SIG-M5 treated with dmso at 0.1 percent for 504 hours (cell line): ENCODE measurements around the gene MYL11.
A peak's percentile ranks its signal among the peaks of the same experiment; 100 is the strongest.

Experiments used
- DNase-seq: peaks from one replicate; lab custom pipeline; 2025; ENCODE audit not compliant: unreplicated experiment; lab: John Stamatoyannopoulos, UW

MYL11 gene

DNA sequence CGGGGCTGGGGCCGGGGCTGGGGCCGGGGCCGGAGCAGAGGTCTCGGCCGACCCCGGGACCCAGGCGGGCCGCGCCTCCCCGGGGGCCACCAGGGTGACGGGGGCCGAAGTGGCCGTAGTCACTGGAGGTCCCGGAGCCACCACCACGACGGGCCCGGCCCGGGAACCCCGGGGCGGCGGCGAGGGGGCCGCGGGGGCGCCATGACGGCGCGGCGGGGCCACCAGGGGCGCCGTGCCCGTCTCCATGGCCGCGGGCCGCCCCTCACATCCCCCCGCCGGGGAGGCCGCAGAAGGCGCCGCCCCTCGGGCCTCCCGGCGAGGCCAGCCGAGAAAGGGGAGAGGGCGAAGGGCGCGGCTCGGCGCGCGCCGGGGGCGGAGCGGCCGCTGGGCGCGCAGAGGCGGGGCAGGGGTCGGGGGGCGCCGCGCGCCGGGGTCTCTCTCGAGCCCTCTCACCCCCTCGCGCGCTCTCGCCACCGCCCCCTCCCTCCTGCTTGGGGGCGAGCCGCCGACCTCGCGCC lies 4.6 kb upstream of the MYL11 start:
- no peak for DNase-seq

DNA sequence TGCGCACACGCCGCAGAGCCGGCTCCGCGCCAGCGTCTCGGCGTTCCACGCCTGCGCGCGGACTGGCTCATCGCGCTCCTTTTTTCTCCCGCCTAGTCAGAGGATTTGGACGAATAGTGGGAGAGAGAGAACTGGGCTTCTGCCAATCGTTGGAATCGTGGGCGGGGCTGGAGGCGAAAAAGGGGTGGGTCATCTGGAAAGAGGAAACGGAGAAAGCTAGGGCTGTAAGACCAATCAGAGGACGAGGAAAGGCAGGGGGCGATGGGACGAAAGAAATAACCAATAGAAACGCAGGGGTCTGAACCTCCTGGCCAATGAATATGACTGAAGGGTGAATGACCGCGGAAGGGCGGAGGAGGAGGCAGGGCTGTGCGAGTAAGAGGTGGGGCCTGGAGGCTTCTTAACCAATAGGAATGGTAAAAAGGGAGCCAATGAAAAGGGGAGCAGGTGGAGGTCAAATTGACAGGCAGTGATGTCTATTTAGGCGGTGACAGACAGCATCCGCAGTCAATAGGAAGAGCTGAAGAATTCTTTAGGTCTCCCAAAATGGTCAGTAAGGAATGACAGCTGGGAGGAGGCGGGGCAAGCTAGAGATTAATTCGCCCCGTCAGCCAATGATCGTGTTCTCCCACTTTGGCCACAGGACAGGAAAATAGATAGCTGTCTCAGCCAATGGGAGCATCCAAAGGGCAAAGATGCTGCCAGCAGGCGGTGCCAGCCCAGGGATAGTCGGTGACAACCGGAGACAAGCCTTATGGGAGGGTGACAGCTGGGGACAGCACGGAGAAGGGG lies 4.0 kb upstream of the MYL11 start, which contains the start of gene TBC1D10B:
Gene TBC1D10B (minus strand): TSS at position 39 of the 792 bp plus-strand sequence. CDS start 311 bp downstream, outside the sequence.
- DNase-seq, result peak; percentile 100

DNA sequence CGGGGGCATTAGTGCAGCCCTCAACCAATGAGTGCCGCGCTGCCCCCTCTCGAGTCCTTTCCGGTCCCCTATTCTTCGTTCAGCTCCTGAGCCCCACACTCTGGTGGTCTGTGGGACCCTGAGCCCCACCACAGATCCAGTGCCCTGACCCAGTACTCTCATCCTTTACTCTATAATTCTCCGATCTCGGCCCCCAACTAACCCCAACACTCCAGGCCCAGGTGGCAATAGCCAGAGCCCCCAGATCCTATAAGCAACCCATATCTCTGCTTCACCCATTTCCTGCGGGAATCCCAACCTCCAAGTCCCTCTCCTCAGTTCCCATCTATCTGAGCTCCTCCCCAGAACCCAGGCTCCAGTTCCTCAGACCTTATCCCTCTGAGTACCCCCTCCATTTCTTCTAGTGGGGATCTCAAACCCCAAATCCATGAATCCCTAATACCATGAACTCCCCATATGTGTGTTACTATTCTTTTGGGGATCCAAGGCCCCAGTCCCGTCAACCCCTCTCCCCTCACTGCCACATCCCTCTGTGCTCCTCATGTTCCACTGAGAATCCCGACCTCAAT lies 3.3 kb upstream of the MYL11 start:
- no peak for DNase-seq

DNA sequence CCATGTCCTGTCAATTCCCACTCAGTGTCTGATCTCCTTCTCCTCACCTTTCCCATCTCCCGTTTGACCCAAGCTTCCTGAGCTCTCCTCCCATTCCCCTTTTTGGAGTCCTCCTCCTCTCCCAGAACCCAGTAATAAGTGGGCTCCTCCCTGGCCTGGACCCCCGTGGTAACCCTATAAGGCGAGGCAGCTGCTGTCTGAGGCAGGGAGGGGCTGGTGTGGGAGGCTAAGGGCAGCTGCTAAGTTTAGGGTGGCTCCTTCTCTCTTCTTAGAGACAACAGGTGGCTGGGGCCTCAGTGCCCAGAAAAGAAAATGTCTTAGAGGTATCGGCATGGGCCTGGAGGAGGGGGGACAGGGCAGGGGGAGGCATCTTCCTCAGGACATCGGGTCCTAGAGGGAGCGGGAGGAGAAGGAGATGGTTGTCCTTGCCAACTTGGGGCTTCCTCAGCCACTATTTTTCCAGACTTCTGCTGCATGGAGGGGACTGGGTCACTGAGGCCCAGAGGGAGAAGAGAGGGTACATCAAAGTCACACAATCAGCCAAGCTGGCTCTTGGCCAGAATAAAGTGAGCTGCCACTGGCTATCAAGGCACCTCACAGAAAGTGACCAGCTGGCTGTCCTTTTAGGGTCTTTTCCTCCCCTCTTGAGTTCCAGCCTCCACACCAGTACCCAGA lies 2.4 kb upstream of the MYL11 start:
- DNase-seq, result no peak

DNA sequence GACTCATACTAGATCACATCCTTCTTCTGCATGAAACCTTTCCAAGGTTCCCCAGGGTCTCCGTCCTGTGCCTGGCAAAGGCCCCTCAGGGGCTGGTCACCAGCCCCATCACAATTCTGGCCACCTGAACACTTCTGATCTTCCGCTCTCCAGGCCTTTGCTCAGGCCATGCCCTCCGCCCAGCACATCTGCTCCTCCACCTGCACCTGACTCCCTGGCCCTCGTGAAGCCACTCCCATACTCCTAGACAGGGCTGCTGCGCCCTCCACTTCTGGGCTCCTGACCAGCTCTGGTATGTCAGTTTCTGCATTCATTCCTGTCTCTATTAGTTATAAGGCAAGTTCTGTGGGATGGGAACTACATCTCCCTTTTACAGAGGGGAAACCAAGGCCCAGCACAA lies 1.9 kb upstream of the MYL11 start:
- DNase-seq, result no peak

DNA sequence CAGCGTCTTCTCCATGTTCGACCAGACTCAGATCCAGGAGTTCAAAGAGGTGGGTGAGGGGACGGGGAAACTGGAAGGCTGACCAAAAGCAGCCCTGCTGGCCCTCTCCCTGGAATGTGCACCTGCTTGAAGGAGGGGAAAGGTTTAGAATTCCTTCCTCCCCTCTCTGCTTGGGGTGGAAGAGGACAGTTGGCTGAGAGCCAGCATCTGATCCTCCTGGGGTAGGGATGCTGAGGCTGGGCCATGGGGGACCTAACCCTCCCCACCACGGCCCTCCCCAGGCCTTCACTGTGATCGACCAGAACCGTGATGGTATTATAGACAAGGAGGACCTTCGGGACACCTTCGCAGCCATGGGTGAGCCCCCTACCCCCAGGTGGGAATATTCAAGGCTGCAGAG lies 1.3 kb downstream of the MYL11 start:
- no peak for DNase-seq

DNA sequence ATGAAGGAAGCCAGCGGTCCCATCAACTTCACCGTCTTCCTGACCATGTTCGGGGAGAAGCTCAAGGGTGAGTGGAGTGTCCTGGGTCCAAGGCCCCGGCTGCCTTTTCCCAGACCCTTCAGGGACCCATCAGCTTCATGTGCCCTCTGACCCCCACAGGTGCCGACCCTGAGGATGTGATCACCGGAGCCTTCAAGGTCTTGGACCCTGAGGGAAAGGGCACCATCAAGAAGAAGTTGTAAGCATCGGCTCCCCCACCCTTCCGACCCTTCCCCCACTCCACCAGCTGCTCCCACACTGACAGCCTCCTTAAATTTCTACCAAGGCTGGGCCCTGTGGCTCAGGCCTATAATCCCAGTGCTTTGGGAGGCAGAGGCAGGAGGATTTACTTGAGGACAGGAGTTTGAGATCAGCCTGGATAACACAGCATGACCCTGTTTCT lies 1.9 kb downstream of the MYL11 start:
- DNase-seq, result no peak

DNA sequence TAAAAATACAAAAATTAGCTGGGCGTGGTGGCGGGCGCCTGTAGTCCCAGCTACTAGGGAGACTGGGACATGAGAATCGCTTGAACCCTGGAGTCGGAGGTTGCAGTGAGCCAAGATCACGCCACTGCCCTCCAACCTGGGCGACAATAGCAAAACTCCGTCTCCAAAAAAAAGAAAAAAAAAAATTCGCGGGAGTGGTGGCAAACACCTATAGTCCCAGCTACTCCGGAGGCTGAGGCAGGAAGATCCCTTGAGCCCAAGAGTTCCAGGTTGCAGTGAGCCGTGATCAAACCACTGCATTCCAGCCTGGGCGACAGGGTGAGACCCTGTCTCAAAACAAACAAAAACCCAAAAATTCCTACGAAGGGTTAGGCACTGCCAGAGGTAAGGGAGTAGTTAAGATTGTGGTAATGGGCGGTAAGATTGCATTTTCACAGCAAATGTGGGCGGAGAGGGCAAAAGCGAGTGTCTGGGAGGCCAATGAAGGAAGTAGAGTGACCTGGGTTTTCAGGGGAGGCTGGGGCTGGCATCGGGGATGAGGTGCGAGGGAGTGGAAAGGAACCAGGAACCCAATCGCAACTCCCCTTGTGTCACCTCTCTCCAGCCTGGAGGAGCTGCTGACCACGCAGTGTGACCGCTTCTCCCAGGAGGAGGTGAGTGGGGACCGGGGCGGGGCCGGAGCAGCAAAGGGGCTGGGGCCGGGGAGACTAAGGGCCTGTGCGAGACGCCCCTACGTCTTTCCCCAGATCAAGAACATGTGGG lies 2.6 kb downstream of the MYL11 start:
- DNase-seq, result peak; percentile 70

DNA sequence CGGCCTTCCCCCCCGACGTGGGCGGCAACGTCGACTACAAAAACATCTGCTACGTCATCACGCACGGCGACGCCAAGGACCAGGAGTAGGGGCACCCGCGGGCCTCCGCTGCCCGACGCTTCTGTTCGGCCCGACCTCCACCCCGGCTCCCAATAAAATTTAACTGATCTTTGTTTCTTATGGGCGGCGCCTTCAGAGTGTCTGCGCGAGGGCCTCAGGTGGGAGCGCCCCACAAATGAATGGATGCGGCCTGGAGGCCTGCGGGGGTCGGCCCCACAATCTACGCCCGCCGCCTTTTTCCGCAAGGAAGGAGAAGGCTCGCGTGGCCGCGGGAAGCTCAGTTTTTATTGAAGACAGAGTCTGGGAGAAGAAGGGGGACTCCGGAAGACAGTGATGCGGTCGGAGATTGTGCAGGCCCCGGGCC lies 3.2 kb downstream of the MYL11 start:
- DNase-seq, result peak; percentile 82

DNA sequence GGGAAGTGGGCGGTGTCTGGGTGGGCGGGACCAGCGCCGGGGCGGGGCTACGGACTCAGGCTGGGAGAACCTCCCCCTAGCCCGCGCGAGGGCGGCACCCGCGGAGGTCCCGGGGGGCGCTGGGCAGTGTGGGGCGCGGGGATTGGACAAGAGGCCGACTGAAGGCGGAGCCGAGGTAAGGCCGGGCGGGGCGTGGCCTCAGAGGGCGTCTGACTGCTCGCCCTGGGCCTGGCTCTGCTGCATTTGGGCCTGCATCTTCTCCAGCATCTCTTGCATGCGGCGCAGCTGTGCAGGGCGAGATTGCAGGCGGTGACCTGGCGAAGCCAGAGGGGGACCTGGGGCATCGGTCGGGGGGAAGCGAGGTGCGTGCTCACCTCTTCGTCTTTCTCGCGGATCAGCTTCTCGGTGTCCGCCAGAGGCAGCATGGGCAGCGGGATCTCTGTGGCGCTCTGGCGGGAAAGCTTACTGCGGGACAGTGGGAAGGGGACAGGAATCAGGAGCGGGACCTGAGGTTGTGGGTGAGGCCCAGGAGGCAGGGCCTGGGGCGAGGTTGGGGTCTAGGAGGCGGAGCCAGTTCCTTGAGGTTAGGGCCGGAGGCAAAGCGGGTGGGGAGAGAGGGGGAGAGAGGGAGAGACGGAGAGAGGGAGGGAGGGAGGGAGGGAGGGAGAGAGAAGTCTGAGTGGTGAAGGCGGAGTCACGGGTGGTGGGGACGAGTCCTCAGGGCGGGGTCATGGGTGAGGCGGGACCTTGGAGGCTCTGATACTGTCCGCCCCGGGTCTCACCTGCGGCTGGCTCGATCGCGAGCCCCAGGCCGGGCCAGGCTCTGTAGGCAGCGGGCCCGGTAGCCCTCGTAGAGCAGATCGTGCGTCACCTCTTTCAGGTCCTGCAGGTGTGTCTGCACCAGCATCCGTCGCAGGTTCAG lies 3.9 kb downstream of the MYL11 start:
- DNase-seq, result peak; percentile 94

DNA sequence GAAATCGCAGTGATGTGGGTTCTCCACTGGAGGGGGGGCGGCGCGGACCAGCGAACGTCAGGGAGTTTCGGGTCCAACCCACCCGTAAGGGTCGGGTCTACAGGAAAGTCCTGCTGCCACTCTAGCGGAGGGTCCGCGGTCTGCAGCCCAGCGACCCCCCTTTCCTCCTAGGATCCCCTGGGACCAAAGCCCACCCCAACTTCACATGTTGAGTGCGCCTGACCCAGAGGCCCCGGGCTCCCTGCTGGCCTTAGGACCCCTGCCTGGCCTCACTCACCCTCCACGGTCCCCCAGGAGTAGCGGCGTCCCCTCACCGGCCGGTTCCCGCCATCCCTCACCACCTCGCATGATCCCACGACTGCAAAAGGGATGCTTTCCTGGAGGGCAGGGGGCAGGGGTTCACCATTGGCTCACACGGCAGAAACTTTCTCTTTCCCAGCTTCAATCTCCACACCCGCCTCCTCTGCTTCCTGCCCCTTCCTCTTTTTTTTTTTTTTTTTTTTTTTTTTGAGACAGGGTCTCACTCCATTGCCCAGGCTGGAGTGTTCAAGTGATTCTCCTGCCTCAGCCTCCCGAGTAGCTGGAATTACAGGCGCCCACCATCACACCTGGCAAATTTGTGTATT lies 4.7 kb downstream of the MYL11 start:
- no peak for DNase-seq

DNA sequence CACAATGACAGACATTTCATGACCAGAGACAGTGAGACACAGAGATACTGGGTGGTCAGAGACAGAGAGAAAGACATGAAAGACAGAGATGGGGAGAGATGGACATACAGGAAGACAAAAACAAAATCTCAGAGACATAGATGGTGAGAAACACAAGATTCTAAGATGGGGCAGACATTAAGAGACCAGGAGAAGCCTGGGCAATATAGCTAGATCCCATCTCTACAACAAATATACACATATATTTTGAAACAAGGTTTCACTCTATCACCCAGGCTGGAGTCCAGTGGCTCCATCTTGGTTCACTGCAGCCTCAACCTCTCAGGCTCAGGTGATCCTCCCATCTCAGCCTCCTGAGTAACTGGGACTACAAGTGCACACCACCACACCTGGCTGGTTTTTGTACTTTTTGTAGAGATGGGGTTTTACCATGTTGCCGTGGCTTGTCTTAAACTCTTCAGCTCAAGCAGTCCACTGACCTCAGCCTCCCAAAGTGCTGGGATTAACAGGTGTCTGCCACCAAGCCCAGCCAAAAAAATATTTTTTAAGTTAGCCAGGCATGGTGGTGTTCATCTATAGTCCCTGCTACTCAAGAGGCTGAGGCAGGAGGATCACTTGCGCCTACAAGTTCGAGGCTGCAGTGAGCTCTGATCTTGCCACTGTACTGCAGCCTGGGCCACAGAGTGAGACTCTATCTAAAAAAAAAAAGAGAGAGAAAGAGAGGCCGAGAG lies 5.6 kb downstream of the MYL11 start:
- DNase-seq, result no peak

DNA sequence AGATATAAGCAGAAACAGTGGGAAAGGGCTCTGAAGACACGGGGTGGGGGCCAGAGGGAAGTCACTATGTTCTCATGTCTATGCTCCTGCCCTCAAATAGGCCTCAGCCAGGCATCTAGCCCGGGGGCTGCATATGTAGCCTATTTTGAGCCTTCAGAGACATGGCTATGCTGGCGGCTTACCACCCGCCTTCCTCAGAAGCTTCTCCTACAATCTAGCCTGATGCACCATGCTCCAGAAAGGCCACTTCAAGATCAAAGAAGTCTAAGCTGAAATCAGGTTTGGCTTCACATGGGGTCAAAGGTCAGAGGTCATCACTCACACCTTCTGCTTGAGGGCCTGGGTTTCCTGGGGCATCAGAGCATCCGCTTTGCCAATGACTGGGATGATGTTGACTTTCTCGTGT lies 6.2 kb downstream of the MYL11 start:
- no peak for DNase-seq

DNA sequence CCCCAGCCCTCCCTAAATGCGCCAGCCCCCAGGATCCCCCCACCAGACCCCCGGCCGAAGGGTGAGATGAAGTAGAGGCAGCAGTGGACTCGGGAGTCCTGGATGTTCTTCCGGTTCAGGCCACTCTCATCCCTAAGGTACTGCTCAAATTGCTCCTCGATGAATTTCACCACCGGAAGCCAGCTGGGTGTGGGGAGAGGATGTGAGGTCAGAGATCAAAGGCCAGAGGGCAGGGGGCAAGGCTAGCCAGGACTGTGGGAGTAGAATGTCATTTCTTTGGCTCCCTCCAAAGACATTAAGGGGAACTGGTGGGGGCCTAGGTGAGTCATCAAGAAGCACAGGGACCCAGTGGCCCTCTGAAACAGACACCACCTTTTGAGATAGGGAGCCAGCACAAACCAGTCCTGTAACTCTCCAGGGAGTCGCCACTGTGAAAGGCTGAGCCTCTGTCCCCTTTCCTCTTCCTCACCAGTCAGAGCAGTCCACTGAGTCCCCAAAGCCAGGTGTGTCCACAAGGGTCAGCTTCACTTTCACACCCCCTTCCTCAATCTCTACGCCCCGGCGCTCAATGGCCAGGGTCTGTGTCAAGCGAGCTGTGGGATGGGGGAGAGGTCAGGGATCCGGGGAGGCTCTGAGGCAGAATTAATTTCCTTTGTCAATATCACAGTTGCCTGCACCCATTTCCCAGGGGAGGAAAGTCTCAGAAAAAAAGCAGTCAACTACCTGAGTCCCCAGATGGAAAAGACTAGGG lies 6.9 kb downstream of the MYL11 start:
- no peak for DNase-seq

DNA sequence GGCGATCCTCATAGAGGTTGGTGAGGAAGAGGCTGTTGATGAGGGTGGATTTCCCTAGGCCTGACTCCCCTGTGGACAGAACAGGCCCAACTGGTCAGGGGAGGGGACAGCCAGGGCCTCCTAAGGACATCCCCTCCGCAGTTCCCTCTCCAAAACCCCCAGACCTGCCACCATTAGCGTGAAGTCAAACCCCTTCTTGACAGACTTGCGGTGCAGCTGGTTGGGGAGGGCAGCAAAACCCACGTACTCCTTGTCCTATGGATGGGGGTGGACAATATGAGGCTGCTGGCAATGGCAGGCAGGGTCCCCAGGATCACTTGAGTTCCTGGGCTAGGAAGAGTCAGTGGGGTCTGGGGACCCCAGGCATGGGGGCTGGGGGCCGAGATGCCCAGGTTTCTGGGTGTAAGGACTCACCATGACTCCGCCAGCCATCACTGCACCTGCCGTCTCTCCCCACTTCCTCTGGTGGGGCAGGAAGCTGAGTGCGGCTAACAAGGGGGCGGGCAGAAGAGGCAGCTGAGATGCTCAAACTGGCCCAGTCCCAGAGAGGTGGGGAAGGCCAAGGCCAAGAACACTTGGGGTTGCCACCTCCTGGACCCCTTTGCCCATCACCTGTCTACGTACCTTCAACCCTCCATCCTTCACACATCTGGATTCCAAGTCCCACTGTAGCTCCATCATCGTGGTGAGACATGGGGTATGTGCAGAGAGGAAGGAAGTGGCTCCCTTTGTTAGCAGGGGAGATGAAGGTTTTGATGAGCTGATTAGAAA lies 7.7 kb downstream of the MYL11 start, which contains the start of gene SEPTIN1:
Gene SEPTIN1 (minus strand): TSS at position 451 of the 771 bp plus-strand sequence. CDS start 19 bp downstream, at position 432.
- DNase-seq, result no peak

DNA sequence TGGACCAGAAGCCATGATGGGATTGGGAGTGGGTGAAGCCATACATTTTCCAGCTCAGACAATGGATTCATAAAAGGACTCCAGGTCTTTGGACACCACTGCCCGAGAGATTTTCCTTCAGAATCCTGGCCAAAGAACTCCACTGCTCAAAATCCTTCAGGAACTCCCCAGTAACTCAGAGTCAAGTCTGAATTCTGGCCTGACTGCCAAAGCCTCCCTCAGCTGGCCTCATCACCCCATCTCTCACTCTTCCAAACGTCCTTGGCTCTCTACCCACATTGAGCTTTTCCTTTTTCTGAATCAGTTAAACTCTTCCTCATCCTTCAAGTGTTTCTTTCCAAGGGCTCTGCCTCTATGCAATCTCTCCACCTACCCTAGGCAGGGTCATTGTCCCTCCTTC lies 8.9 kb downstream of the MYL11 start:
- no peak for DNase-seq

DNA sequence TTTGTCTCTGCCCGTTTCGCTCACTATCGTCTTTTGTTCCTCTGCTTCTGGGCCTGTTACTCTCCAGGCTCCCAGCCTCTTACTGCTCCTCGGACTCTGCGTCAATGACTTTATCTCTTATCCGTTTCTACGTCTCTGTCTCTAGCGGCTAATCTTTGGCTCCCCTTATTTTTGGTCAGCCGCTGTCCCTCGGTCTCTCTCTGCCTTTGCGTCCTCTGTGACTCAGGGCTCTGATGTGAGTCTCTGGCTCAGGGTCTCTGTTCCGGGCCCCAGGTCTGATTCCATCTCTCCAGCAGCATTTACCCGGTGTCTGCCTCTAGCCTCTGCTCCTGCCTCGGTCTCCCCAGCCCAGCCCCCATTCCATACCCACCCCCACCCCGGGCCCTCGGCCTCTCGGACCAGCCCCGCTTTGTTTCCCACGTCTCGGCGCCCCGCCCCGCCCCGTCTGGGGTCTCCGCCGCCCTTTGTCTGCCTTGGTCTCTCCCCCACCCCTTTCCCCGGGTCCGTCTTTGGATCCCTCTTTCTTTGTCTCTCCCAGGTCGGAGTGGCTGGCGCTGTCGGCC lies 20.1 kb downstream of the MYL11 start:
- DNase-seq, result no peak
